Fibroblast of gingiva (primary cell): ENCODE results near the gene SETD1B.

ENCODE experiments used
- DNase-seq: peaks from one replicate; pipeline ENCODE4 v3.0.0-alpha.2; 2011; ENCODE audit warnings: low read depth

SETD1B gene

GRCh38 chr12:121807642-121808347 lies 4.0 kb downstream of the SETD1B start:
- DNase-seq: no peak

- no peak for DNase-seq
Observed at GRCh38 chr12:121808623-121809022, 4.8 kb downstream of the SETD1B start.

- DNase-seq: no peak
Observed at GRCh38 chr12:121809712-121810116, 5.9 kb downstream of the SETD1B start.

GRCh38 chr12:121810234-121810817 lies 6.5 kb downstream of the SETD1B start:
- DNase-seq: no peak

GRCh38 chr12:121810833-121811433 lies 7.1 kb downstream of the SETD1B start:
- DNase-seq: no peak

GRCh38 chr12:121811434-121812319 lies 7.9 kb downstream of the SETD1B start:
- DNase-seq: peak; percentile 59

- DNase-seq: peak; percentile 83
Observed at GRCh38 chr12:121812320-121812871, 8.6 kb downstream of the SETD1B start.

GRCh38 chr12:121812921-121813896 lies 9.4 kb downstream of the SETD1B start:
- peak; percentile 72 for DNase-seq

GRCh38 chr12:121813951-121814350 lies 10.1 kb downstream of the SETD1B start:
- DNase-seq: no peak

- no peak for DNase-seq
Observed at GRCh38 chr12:121814429-121815119, 10.8 kb downstream of the SETD1B start.

GRCh38 chr12:121815263-121815662 lies 11.5 kb downstream of the SETD1B start:
- no peak for DNase-seq

- no peak for DNase-seq
Observed at GRCh38 chr12:121816925-121817647, 13.3 kb downstream of the SETD1B start.

- no peak for DNase-seq
Observed at GRCh38 chr12:121817648-121818043, 13.8 kb downstream of the SETD1B start.

- DNase-seq: no peak
Observed at GRCh38 chr12:121819212-121819949, 15.6 kb downstream of the SETD1B start.

GRCh38 chr12:121820056-121820455 lies 16.2 kb downstream of the SETD1B start:
- DNase-seq: no peak

- DNase-seq: no peak
Observed at GRCh38 chr12:121822393-121823100, 18.7 kb downstream of the SETD1B start.

- no peak for DNase-seq
Observed at GRCh38 chr12:121823101-121823726, 19.4 kb downstream of the SETD1B start.

GRCh38 chr12:121823727-121824115 lies 19.9 kb downstream of the SETD1B start:
- DNase-seq: no peak
